Liver (tissue), 3 donors: ENCODE data around the gene EBP.

Source experiments
- EGR1 ChIP-seq, 2 donors: IDR thresholded peaks; 2 replicates each; pipeline ENCODE4 v1.6.1; 2016 to 2018; ENCODE audit warnings: antibody characterized with exemption in 2 of 2, low read depth in 2 of 2
- FOXA1 ChIP-seq: IDR thresholded peaks from 2 replicates; pipeline ENCODE4 v1.6.1; 2016; ENCODE audit warnings: antibody characterized with exemption
- GABPA ChIP-seq, 2 donors: IDR thresholded peaks in 1 of 2; conservative IDR thresholded peaks in 1 of 2; 2 replicates each; pipeline ENCODE4 v1.6.1; 2016; ENCODE audit warnings: antibody characterized with exemption in 2 of 2, mild to moderate bottlenecking in 1 of 2, moderate library complexity in 1 of 2
- HNF4G ChIP-seq: IDR thresholded peaks from 2 replicates; pipeline ENCODE4 v1.6.1; 2016; ENCODE audit warnings: antibody characterized with exemption
- JUND ChIP-seq, 2 donors: IDR thresholded peaks; 2 replicates each; pipeline ENCODE4 v1.6.1; 2016; ENCODE audit warnings: antibody characterized with exemption in 2 of 2
- RXRA ChIP-seq, 2 donors: IDR thresholded peaks; 2 replicates each; pipeline ENCODE4 v1.6.1; 2017 to 2018; ENCODE audit warnings: antibody characterized with exemption in 2 of 2, mild to moderate bottlenecking in 1 of 2
- TAF1 ChIP-seq: conservative IDR thresholded peaks from 2 replicates; pipeline ENCODE4 v1.6.1; 2016; ENCODE audit warnings: antibody characterized with exemption, mild to moderate bottlenecking
- YY1 ChIP-seq: IDR thresholded peaks from 2 replicates; pipeline ENCODE4 v1.6.1; 2016; ENCODE audit warnings: antibody characterized with exemption, mild to moderate bottlenecking
- TF ChIP-seq, protein P1 (sequence below): fragments of 150-350 bp; IDR thresholded peaks from 2 replicates; pipeline ENCODE4 v1.5.1; 2017; ENCODE audit warnings: improper control_type of control experiment, low read depth, low read length; ENCODE audit not compliant: missing input control
- TF ChIP-seq, protein P2 (sequence below): IDR thresholded peaks from 2 replicates; pipeline ENCODE4 v1.6.1; 2016; ENCODE audit warnings: antibody characterized with exemption
- TF ChIP-seq, protein P3 (sequence below): IDR thresholded peaks from 2 replicates; pipeline ENCODE4 v1.6.1; 2016; ENCODE audit warnings: antibody characterized with exemption, mild to moderate bottlenecking
- donor health status: healthy.
- donor health status: healthy.

DNA sequence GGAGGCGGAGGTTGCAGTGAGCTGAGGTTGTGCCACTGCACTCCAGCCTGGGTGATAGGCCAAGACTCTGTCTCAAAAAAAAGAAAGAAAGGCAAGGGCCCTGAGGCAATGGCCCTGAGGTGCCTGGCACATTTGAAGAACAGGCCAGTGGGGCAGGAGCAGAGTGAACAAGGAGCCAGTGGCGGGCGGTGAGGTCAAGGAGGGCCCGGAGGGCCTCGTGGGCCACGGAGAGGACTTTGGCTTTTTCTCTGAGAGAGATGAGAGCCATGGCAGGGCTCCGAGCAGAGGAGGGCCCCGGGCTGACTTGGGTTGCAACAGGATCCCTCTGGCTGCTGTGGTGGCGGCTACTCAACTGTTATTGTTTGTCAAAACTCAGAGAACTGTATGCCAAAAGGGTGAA, 32.3 kb upstream of the EBP start:
- TF ChIP-seq, protein P1, sequence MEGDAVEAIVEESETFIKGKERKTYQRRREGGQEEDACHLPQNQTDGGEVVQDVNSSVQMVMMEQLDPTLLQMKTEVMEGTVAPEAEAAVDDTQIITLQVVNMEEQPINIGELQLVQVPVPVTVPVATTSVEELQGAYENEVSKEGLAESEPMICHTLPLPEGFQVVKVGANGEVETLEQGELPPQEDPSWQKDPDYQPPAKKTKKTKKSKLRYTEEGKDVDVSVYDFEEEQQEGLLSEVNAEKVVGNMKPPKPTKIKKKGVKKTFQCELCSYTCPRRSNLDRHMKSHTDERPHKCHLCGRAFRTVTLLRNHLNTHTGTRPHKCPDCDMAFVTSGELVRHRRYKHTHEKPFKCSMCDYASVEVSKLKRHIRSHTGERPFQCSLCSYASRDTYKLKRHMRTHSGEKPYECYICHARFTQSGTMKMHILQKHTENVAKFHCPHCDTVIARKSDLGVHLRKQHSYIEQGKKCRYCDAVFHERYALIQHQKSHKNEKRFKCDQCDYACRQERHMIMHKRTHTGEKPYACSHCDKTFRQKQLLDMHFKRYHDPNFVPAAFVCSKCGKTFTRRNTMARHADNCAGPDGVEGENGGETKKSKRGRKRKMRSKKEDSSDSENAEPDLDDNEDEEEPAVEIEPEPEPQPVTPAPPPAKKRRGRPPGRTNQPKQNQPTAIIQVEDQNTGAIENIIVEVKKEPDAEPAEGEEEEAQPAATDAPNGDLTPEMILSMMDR: no peak
- TF ChIP-seq HNF4G (no peak), TAF1 (no peak), EGR1 (IDR thresholded peaks at IDR 0.05; ENCODE audit: low read depth in 2 of 2) (no peak), YY1 (no peak), JUND (IDR thresholded peaks at IDR 0.05) (no peak), FOXA1 (no peak), GABPA (IDR thresholded peaks at IDR 0.05 in 1 of 2, conservative IDR thresholded peaks at IDR 0.05 in 1 of 2) (no peak), RXRA (IDR thresholded peaks at IDR 0.05) (no peak)
- TF ChIP-seq, protein P2, sequence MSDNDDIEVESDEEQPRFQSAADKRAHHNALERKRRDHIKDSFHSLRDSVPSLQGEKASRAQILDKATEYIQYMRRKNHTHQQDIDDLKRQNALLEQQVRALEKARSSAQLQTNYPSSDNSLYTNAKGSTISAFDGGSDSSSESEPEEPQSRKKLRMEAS: no peak
- TF ChIP-seq, protein P3, sequence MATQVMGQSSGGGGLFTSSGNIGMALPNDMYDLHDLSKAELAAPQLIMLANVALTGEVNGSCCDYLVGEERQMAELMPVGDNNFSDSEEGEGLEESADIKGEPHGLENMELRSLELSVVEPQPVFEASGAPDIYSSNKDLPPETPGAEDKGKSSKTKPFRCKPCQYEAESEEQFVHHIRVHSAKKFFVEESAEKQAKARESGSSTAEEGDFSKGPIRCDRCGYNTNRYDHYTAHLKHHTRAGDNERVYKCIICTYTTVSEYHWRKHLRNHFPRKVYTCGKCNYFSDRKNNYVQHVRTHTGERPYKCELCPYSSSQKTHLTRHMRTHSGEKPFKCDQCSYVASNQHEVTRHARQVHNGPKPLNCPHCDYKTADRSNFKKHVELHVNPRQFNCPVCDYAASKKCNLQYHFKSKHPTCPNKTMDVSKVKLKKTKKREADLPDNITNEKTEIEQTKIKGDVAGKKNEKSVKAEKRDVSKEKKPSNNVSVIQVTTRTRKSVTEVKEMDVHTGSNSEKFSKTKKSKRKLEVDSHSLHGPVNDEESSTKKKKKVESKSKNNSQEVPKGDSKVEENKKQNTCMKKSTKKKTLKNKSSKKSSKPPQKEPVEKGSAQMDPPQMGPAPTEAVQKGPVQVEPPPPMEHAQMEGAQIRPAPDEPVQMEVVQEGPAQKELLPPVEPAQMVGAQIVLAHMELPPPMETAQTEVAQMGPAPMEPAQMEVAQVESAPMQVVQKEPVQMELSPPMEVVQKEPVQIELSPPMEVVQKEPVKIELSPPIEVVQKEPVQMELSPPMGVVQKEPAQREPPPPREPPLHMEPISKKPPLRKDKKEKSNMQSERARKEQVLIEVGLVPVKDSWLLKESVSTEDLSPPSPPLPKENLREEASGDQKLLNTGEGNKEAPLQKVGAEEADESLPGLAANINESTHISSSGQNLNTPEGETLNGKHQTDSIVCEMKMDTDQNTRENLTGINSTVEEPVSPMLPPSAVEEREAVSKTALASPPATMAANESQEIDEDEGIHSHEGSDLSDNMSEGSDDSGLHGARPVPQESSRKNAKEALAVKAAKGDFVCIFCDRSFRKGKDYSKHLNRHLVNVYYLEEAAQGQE: no peak
